HEK293T (cell line): ENCODE results near the gene ENO2.

Experiments used
- CTCF ChIA-PET: fragments of 350-600 bp; formaldehyde crosslinking; extraction: SDS; loops from one replicate; lab custom pipeline; 2021; ENCODE audit warnings: antibody characterized with exemption, inconsistent platforms; lab: Yijun Ruan, JAX
- POLR2A ChIA-PET: fragments of 350-600 bp; formaldehyde crosslinking; extraction: SDS; loops from one replicate; lab custom pipeline; 2020; ENCODE audit warnings: antibody characterized with exemption, inconsistent platforms; lab: Yijun Ruan, JAX
- DNase-seq: peaks from one replicate; pipeline ENCODE4 v3.0.0; 2012; ENCODE audit warnings: mixed read lengths; ENCODE audit errors: extremely low spot score
- ARNT ChIP-seq: fragments of 450-650 bp; IDR thresholded peaks from 2 replicates; pipeline ENCODE4 v1.6.1; 2017; ENCODE audit warnings: mild to moderate bottlenecking
- BHLHE40 ChIP-seq: fragments of 450-650 bp; IDR thresholded peaks from 2 replicates; pipeline ENCODE4 v1.6.1; 2016; ENCODE audit warnings: mild to moderate bottlenecking, moderate library complexity, borderline replicate concordance
- CTBP1 ChIP-seq: fragments of 450-650 bp; IDR thresholded peaks from 2 replicates; pipeline ENCODE4 v1.6.1; 2016; ENCODE audit warnings: borderline replicate concordance
- ELF4 ChIP-seq: fragments of 450-650 bp; IDR thresholded peaks from 2 replicates; pipeline ENCODE4 v1.6.1; 2017; ENCODE audit warnings: antibody characterized with exemption
- FOXA1 ChIP-seq: fragments of 450-650 bp; IDR thresholded peaks from 2 replicates; pipeline ENCODE4 v1.6.1; 2016; ENCODE audit warnings: mild to moderate bottlenecking
- FOXK2 ChIP-seq: fragments of 450-650 bp; IDR thresholded peaks from 2 replicates; pipeline ENCODE4 v1.6.1; 2016; ENCODE audit warnings: mild to moderate bottlenecking
- FOXM1 ChIP-seq: fragments of 450-650 bp; IDR thresholded peaks from 2 replicates; pipeline ENCODE4 v1.6.1; 2017; ENCODE audit warnings: mild to moderate bottlenecking, borderline replicate concordance
- HDGF ChIP-seq: fragments of 450-650 bp; IDR thresholded peaks from 2 replicates; pipeline ENCODE4 v1.6.1; 2017; ENCODE audit warnings: antibody characterized with exemption, borderline replicate concordance
- L3MBTL2 ChIP-seq: fragments of 450-650 bp; conservative IDR thresholded peaks from 2 replicates; pipeline ENCODE4 v1.6.1; 2016; ENCODE audit warnings: mild to moderate bottlenecking
- LEF1 ChIP-seq: fragments of 450-650 bp; IDR thresholded peaks from 2 replicates; pipeline ENCODE4 v1.6.1; 2017; ENCODE audit warnings: mild to moderate bottlenecking, borderline replicate concordance
- NFRKB ChIP-seq: fragments of 450-650 bp; IDR thresholded peaks from 2 replicates; pipeline ENCODE4 v1.6.1; 2016; ENCODE audit warnings: mild to moderate bottlenecking, moderate library complexity
- SUZ12 ChIP-seq: fragments of 450-650 bp; IDR thresholded peaks from 2 replicates; pipeline ENCODE4 v1.6.1; 2016; ENCODE audit warnings: mild to moderate bottlenecking
- TARDBP ChIP-seq: fragments of 450-650 bp; IDR thresholded peaks from 2 replicates; pipeline ENCODE4 v1.6.1; 2016
- ZNF384 ChIP-seq: fragments of 450-650 bp; IDR thresholded peaks from 2 replicates; pipeline ENCODE4 v1.6.1; 2016
- TF ChIP-seq, protein P1 (sequence below): fragments of 450-650 bp; IDR thresholded peaks from 2 replicates; pipeline ENCODE4 v1.6.1; 2016

The ENO2 gene

DNA sequence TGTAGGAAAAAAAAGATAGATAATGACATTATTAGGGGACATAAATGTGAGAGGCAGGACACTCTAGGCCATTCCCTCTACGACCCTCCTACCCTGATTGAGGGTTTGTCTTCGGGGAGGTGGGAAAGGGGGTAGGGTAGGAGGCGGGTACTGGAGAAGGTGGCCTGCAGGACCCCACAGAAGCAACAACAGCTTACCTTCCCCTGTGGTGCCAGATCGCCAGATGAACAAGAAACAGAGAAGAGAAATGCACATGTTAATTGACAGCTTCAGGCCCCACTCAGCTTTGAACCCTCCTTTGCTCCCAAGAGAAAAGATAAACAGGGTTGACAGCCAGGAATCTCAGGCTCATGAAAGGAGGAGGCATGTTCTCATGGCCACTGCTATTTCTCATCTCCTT is 51.3 kb downstream of the ENO2 start:
- DNase-seq: no peak
- TF ChIP-seq, protein P1, sequence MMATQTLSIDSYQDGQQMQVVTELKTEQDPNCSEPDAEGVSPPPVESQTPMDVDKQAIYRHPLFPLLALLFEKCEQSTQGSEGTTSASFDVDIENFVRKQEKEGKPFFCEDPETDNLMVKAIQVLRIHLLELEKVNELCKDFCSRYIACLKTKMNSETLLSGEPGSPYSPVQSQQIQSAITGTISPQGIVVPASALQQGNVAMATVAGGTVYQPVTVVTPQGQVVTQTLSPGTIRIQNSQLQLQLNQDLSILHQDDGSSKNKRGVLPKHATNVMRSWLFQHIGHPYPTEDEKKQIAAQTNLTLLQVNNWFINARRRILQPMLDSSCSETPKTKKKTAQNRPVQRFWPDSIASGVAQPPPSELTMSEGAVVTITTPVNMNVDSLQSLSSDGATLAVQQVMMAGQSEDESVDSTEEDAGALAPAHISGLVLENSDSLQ: peak; percentile 51
- no peak for TF ChIP-seq SUZ12
- ChIA-PET CTCF (interaction anchor here (0.8 to 1.9 kb wide), 5 partner anchors 8 to 93 kb away, joined by 3 to 8 read pairs (median 4); partner anchors contain the start of genes C12orf57 and SPSB2), POLR2A (interaction anchor here (1.0 to 13.3 kb wide), 3 partner anchors 9 to 28 kb away, joined by 3 to 450 read pairs (median 5); partner anchors contain the start of genes C12orf57 and RNU7-1)

DNA sequence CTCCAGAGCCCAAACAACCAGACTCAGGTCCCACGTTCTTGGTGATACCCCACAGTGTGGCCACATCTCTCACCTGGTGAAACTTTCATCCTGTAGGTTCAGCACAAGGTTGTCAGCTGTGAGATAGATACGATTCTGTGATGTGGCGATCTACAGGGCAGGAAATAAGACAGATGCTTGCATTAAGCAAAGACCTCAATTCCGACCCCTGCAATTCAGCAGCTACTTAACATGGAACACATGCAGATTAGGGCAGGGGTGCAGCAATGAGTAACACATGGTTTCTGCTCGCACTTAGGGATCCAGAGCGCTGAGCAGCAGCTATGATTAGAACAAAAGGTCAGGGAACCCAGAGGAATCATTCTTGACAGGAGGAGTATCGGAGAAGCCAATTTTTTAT is 52.0 kb downstream of the ENO2 start:
- DNase-seq: no peak
- CTCF ChIA-PET: interaction anchor here (0.6 to 1.9 kb wide), 5 partner anchors 8 to 141 kb away, joined by 3 to 8 read pairs (median 4); partner anchors contain the start of genes C12orf57 and SPSB2
- POLR2A ChIA-PET: interaction anchor here (1.0 to 13.3 kb wide), 3 partner anchors 10 to 29 kb away, joined by 3 to 450 read pairs (median 5); partner anchors contain the start of genes C12orf57 and RNU7-1
- TF ChIP-seq ARNT (no peak), ELF4 (no peak), FOXM1 (no peak)
- TF ChIP-seq, protein P1: no peak

- TF ChIP-seq, protein P1: no peak
- no peak for TF ChIP-seq SUZ12
- TF ChIP-seq FOXK2: no peak
- TF ChIP-seq LEF1: no peak
- TF ChIP-seq ARNT: no peak
- TF ChIP-seq FOXM1: no peak
- TF ChIP-seq TARDBP: no peak
- TF ChIP-seq CTBP1: no peak
- TF ChIP-seq NFRKB: no peak
- no peak for TF ChIP-seq ZNF384
- TF ChIP-seq L3MBTL2: no peak
- no peak for TF ChIP-seq ELF4
- ChIA-PET POLR2A (interaction anchor here (0.9 to 2.4 kb wide), 2 partner anchors 24 to 52 kb away, joined by 3 to 42 read pairs; partner anchors contain the start of genes C12orf57 and RNU7-1), CTCF (interaction anchor here (2.6 kb wide), 1 partner anchor 24 kb away, joined by 8 read pairs; the partner anchor contains the start of genes C12orf57 and RNU7-1)
- no peak for DNase-seq
These were observed 53.3 kb downstream of the ENO2 start for GRCh38 chr12:6967651-6968100.

- ChIA-PET POLR2A (interaction anchor here (0.8 to 2.4 kb wide), 5 partner anchors 25 to 101 kb away, joined by 3 to 42 read pairs (median 4); partner anchors contain the start of genes C12orf57, LPCAT3, RNU7-1 and TPI1), CTCF (interaction anchor here (2.6 kb wide), 1 partner anchor 24 kb away, joined by 8 read pairs; the partner anchor contains the start of genes C12orf57 and RNU7-1)
- TF ChIP-seq LEF1: no peak
- no peak for TF ChIP-seq ELF4
- no peak for TF ChIP-seq L3MBTL2
- TF ChIP-seq, protein P1: no peak
- TF ChIP-seq HDGF: no peak
- no peak for TF ChIP-seq BHLHE40
- TF ChIP-seq SUZ12: no peak
- no peak for TF ChIP-seq ARNT
- no peak for TF ChIP-seq NFRKB
- TF ChIP-seq TARDBP: no peak
- no peak for TF ChIP-seq FOXK2
- TF ChIP-seq ZNF384: no peak
- no peak for TF ChIP-seq FOXA1
- no peak for TF ChIP-seq CTBP1
- TF ChIP-seq FOXM1: no peak
- no peak for DNase-seq
These were observed 54.0 kb downstream of the ENO2 start for GRCh38 chr12:6968426-6968825.

DNA sequence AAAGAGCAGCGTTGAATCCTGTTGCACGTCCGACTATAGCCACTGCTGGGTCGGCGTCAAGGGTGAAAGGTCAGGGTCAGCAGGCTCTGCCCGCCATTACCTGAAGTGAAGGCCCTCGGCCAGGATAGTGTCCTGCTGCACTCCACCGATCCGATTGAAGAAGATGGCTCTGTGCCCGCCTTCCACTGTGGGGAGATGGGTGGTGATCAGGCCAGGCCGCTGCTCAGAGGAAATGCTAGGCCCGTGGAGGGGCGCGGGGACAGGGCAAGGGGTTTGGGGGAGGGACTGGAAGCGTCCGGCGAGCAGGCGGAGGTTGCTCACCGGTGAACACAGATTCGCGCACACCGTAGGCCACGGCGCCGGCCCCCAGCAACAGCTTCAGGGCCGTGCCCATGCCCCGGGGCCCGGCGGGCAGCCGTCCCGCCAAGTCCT is 55.7 kb downstream of the ENO2 start:
- ChIA-PET POLR2A (interaction anchor here (1.0 kb wide), 1 partner anchor 26 kb away, joined by 8 read pairs; the partner anchor contains the start of genes C12orf57 and RNU7-1), CTCF (interaction anchor here (2.6 kb wide), 1 partner anchor 26 kb away, joined by 8 read pairs; the partner anchor contains the start of genes C12orf57 and RNU7-1)
- DNase-seq: no peak
- TF ChIP-seq NFRKB (no peak), HDGF (0 out of 2 replicates have a peak, but pooled peaks have one; percentile 6)
